ENCODE measurements around the gene PHC3.

The PHC3 gene

DNA sequence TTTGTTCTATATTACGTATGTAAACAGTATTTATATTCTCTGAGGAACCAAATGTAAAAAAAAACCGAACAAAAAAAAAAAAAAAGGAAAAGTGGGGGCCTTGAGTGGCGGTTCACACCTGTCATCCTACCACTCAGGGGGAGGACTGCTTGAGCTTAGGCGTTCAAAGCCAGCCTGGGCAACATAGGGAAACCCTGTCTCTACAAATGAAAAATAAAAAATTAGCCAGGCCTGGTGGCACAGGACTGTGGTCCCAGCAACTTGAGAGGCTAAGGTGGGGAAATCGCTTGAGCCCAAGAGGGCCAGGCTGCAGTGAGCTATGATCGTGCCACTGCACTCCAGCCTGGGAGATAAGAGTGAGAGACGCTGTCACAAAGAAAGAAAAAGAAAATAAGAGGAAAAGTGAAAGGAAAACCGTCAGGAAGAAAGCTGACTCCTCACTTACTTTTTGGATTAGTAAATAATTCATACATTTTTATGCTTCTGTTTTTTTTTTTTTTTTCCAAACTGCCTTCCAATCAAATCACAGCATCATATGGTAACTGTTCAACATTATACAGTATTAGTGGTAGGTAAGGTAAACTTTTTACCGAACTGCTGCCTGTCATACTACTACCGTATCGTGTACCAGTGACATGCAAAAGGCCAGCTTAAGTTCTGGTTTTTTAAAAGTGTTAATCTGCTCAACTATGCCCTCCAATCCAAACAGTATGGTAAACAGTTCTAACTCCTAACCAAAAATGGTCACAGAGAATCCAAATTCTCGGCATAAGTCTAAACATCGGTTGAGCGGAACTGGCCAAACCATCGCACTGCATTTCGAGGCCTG lies 1.2 kb downstream of the PHC3 start:
- no peak for DNase-seq (ENCODE audit: low read depth)

DNA sequence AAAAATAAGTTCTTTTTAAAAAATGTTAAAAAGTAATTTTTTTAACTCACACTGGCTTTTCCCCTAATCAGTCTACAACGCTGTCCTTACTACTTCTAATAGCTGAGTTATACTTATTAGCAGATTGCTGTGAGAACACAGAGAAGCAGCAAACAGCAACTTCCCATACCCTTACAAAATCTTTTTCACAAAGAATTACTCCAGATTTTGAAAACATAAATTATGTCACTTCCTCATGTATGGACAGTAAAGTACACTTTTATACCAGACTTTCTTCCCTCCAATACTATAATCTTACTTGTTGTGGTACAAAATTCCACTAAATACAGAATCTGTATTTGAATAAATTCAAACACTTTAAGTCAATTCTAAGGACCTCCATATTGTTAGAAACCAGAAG lies 2.1 kb downstream of the PHC3 start:
- DNase-seq (ENCODE audit: low read depth): no peak

DNA sequence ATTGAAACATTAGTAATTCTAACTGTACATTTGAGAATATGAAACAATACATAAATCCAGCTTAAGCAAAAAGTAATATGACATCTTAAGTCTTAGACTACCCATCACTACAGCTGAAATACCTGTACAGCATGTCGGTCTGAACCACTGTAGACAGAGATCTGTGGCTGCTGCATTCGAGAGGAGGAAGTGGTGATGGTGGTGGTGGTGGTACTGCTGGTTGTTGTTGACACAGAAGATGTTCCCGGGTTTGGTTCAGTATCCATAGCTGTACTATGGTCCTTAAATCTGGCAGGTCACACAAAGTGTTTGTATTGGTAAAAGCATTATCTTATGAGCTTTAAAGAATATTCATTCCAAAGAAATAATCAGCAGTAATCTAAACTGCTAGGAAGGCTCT lies 2.9 kb downstream of the PHC3 start:
- DNase-seq (ENCODE audit: low read depth): peak; percentile 17

DNA sequence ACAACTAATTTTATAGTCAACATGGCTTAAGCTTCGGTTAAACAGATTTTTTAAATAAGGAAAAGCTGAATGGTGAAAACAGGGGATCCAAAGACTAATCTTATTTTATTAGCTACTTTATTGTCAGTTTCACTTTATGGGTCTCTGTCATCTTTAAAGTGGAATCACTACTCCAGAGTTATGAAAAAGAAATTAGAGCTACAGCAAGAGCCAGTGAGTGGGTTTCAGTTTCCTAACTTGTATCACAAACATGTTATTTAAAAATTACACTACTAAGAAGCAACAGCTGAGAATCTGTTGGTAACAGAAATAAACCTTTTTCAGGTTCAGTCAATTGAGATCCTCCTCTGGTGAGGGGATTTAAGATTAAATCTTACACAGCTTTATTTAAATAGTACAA lies 10.0 kb downstream of the PHC3 start:
- no peak for DNase-seq (ENCODE audit: low read depth)

DNA sequence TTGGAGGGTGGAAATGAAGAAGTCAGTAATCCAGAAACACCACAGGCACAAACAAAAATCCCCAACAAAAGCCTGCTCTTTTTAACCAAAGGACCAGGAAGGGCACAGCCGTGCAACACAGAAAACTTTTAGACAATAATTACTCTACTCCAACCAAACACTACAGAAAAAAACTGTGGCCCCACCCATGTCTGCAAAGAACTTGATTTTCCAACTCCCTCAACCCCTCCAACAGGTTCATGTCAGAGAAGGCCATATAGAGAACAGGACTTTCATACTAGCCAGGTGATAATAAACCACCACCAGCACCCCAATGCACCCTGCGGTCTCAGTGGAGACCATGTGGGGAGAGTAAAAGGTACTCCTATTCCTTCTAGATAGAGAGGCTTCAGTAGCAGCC lies 16.8 kb downstream of the PHC3 start:
- DNase-seq (ENCODE audit: low read depth): no peak

DNA sequence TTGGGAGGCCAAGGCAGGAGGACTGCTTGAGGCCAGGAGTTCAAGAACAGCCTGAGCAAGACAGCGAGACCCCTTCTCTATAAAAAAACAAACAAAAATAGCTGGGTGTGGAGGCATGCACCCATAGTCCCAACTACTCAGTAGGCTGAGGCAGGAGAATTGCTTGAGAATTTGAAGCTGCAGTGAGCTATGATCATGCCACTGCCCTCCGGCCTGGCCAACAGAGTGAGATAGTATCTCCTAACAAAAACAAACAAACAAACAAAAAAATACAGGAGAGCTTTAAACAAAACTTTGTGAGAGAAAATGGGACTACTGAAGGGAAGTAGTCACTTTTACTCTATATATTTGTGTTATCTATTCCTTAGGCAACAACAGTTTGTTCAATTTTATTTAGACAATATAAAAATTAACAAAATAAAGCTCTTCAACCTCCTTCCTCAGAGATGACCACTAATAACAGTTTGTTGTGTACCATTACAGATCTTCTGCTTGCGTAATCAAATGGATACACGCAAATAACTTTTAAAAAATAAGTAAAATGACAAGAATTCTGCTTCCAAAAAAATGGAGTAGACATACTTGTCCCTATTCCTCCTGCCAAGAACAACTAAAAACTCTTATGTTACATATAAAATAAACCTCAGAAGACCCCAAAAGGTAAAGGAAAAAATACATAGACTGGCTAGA lies 17.4 kb downstream of the PHC3 start:
- no peak for DNase-seq (ENCODE audit: low read depth)

DNA sequence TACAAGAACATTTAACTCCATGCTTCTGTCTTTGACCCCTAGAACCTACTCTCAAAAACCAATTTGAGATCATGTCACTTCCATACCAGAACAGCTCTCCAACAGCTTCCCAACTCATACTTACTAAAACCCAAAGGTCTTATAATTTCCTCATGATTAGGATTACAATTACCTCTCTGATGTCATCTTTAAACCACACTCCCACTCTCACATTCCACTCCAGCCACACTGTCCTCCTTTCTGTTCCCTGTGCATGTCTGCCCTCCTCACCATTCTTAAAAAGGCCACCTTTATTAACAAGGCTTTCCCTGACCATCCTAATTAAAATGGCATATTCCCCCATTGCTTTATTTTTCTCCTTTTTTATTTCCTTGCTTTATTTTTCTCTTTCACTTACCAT lies 18.9 kb downstream of the PHC3 start:
- DNase-seq (ENCODE audit: low read depth): no peak

DNA sequence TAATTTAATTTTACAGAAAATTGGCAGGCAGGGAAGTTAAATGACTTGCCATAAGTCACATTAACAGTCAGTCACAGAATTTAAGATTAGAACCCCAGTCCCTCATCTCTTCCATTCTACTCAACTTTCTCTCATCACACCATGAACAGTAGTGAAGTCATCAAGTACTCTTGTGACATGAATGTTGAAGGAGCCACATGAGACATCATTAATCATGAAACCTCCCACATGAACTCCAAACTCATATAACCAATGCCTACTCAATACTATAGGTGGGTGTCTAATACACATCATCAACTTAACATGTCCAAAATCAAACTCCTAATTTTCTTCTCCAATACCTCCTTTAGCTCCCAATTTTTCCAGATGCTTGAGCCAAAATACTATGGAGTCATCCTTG lies 19.5 kb downstream of the PHC3 start:
- no peak for DNase-seq (ENCODE audit: low read depth)

DNA sequence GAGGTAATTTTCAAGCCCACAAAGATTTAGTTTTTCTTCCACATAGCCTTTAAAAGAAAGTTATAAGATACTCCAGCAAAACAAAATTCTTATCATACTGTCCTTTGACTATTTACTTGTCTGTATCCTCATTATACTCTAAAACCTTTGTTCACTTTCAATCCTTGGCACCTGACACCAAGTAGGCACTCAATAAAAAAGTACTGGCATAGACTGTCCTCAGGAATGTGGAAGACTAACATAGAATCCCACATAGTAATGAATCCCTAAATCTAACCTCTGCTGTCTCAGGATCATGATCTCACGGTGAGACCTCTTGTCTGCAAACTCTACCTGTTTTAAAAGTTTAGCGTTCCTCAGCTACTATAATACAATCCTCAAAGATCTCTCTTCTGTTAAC lies 21.6 kb downstream of the PHC3 start:
- no peak for DNase-seq (ENCODE audit: low read depth)

DNA sequence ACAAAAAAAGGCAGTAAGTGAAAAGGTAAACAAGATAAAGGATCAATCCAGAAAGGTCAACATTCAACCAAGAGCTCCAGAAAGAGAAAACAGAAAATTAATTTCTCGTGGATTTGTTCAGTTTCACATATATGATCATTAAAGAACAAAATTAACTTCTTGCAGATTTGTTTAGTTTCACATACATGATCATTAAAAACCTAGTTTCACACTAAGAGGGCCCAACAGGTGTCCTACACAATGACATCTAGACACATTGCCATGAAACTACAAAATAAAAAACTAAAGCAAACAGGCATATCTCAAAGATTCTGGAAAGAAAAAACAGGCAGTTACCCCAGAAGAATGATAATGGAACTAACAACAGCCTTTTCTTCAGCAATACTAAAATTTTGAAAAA lies 22.1 kb downstream of the PHC3 start:
- DNase-seq (ENCODE audit: low read depth): no peak

DNA sequence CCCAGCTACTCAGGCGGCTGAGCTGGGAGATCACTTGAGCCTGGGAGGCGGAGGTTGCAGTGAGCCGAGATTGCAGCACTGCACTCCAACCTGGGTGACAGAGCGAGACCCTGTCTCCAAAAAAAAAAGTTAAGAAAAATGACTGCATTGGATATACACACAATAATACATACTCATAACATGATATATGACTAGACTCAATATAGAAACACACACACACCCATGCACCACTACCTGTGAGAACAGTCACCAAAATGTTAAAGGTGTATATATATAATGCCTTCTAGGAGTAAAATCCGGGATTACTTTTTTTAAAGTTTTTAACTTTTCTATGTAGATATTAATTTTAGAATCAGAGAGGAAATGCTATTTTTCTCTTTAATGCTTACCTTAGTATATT lies 25.9 kb downstream of the PHC3 start:
- DNase-seq (ENCODE audit: low read depth): no peak

DNA sequence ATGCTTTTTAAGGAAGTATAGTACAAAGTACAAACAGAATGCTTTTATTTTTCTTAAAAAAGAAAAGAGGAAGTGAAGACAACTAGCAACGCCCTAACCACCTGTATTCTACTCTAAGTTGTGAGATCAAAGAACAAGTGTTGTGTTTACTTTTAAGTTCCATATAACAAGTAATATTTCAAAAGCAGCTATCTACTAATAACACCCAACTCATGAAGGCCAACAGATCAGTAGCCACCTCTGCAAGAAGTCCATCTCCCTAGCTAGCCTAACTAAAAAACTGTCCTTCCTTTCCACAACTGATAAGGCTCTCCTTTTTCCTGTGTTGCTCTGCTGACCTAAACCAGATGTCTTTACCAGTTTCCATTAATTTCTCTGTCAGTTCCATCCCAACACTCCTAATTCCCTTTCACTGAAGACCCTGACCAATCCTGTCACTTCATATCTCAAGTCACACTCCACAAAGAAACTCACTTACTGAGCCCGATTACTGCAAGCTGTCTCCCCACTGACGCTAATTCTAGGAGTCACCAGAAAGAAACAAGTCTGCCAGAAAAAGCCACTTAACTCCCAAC lies 26.9 kb downstream of the PHC3 start:
- no peak for DNase-seq (ENCODE audit: low read depth)

DNA sequence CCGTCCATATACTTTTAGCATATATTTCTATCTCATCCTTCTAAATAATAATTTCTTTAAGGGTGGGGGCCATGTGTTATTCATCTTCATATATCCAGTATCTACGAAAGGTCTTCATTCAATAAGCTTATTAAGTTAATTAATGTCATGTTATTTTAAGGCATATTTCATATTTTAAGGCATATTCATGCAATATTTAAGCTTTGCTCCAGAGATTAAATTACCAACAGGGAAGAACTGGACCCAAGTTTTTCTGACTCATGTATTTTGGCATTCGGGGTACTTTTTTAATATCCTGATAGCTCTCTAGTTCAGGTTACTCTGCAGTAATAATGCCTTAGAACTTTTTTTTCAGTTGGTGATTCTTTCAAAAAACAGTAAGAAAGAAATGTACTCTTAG lies 27.4 kb downstream of the PHC3 start:
- DNase-seq (ENCODE audit: low read depth): no peak

DNA sequence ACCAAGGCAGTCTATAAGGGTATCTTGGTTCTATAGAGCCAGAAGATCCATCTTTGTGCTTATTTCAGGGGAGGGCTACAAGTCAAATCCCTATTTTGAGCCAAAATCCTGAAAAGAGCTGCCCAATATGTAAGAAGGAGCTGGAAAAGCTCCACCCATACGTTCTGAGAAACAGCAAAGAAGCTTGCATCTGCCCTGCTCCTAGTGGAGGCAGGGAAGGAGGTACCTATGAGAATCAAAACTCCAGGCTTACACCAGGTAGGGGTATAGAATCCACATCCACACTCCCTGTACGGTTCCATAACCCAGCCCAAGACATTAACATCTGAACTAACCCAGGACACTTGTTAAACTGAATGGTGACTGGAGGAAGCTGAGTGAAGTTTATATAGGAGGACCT lies 30.0 kb downstream of the PHC3 start:
- DNase-seq (ENCODE audit: low read depth): no peak

DNA sequence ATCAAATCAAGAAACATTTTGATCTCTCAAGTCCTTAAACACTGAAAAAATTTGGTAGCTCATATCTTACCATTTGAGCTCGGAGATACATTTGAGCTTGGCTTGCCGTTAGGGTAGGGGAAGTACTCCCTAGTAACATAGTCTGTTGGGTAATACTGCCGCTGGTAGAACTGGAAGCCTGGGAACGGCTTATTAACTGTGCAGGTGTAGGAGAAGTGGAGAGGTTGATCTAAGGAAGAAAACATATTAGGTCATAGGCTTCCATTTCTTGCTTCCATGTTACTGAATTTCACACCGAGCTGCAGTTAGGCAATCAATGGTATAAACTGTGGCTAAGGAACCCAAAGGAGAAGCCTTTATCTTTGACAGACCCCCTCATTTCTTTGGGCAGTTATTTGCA lies 32.5 kb downstream of the PHC3 start:
- DNase-seq (ENCODE audit: low read depth): no peak

DNA sequence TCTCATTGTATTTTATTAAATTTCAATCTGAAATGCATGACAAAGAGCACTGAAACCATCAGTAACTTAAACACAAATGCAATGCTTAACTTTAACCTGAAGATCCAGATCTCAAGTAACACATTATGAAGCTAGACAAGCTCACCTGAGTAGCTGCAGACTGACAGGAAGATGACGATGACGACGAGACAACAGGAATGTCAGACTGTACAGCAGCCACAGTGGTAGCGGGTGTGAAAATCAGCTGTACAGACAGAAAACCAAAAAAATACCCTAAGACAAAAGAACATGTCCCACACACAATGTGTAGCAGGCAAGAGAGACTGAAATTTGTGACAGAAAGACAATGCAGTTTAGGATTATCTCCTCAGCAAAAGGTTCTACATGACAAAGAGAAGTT lies 36.3 kb downstream of the PHC3 start:
- DNase-seq (ENCODE audit: low read depth): no peak

DNA sequence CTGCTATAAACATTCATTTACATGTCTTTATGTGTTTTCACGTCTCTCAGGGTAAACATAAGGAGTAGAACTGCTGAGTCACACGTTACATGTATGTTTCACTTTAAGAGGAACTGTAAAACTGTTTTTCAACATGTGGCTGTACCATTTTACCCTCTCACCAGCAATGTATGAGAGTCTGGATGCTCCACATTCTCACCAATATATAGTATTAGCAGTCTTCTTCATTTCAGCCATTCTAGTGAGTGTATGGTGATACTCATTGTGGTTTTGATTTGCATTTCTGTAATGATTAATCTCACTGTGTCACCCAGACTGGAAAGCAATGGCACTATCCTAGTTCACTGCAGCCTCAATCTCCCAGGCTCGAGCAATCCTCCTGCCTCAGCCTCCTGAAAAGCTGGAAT lies 37.1 kb downstream of the PHC3 start:
- no peak for DNase-seq (ENCODE audit: low read depth)

DNA sequence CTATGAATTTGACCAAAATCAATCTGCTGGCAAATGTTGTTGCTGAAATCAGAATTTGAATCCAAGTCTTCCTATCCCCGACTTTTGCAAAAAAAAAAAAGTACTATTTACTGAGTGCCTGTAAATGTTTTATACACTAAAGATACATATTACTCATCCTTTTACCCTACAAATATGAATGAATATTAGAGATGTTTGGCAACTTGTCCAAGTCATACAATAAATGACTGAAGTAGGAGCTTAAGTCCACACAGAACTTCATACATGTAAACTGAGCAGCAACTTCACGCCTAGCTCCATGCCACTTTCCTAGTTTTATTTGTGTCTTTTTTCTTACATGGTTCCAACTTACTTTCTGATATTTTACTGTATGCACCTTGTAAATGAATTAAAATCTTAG lies 39.2 kb downstream of the PHC3 start:
- no peak for DNase-seq (ENCODE audit: low read depth)

DNA sequence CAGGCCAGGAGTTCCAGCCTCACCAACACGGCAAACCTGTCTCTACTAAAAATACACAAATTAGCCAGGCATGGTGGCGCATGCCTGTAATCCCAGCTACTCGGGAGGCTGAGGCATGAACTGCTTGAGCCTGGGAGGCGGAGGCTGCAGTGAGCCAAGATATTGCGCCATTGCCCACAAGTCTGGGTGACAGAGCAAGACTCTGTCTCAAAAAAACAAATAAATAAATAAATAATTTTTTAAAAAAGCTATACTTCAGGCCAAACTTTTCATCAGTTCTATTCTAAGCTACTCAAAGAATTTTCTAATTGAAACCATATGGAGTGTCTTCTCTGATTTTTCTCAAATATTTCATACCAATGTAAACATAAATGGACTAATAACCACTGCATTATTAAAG lies 43.5 kb downstream of the PHC3 start:
- DNase-seq (ENCODE audit: low read depth): no peak

DNA sequence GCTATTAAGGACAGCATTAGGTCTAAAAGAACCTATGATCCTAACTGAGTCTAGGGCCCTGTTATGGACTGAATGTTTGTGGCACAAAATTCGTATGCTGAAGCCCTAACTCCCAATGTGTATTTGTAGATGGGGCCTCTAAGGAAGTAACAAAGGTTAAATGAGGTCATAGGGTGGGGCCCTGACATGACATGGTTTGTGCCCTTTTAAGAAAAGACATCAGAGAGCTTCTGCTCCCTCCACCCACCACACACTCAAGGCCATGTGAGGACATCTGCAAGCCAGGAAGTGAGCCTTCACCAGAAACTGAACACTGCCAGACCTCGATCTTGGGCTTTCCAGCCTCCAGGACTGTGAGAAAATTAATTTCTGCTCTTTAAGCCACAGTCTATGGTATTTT lies 49.2 kb downstream of the PHC3 start:
- DNase-seq (ENCODE audit: low read depth): no peak

DNA sequence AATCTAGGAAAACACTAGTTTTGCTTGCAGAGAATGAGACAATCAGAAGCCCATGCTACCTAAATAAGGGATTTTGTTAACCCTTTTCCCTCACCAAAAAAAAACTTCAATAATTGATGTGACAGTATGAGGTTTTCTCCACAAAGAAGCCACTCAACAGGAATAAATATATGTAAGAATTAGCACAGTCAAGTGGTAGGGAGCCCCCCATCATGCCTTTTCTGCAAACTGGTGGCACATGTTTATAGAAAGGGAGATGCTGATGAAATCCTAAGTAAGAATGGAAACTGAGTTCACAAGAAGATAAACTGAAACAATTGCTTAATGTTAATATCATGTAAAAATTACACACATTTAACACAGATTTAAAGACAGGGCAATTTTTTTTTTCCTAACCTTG lies 51.0 kb downstream of the PHC3 start:
- no peak for DNase-seq (ENCODE audit: low read depth)

DNA sequence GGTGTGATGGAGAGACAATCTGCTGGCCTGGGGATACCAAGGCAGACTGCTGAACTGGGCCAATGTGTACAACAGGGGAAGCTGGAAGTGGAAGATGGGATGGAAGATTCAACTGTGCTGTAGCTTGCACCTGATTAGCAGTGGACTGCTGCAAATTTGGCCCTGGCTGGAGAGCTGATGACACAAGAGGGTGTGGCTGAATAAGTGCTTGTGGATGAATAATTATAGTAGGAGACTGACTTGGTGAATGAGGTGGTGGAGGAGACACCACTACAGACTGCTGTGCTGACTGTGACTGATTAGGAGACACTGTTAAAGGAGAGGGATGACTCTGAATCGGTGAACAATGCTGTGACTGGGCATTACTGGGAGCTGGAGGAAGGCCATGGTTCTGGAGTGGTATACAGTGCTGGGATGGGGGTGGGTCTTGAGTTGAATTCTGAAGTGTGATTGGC lies 52.5 kb downstream of the PHC3 start:
- no peak for DNase-seq (ENCODE audit: low read depth)

DNA sequence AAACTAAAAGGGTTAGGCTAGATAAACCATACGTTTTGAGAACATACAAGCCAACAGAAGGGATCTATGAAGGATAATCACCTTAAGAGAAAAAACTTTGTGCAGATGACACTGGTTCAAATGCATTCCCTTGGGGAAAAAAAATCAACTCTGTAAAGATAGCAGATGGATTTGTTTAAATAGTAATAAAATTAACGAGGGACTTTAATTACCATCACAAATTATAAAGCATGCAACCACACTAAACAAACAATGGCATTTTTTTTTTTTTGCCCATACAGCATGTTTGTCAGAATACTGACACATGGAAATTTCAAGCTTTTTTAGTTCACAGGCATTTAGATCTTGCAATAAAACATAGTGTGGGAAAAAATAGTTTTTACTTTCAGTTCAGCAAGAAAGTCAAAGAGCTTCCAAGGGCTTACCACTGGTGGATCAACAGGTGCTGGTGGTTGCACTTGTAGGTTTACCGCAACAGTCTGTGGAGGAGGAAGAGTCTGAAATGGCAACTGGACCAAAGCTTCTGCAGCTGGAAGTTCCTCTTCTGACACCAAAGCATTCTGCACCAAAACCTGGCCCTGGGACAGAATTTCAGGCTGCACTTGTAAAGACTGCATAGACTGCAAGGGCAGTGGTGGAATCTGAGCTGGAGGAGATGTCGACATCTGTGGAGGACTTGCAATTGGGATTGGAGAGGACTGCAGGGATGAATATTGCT lies 53.1 kb downstream of the PHC3 start:
- DNase-seq (ENCODE audit: low read depth): no peak

Data from stimulated activated CD8-positive, alpha-beta memory T cell treated with anti-CD3 and anti-CD28 coated beads, Interleukin-15, amount 100 ng/mL, for 1 hour (primary cell).